Measurements from ENCODE around the gene CAPN1. TPM values are rescaled to one million over a fixed set of nuclear protein-coding genes. Genes with fewer than 3 reads are reported as not detected.

CAPN1 gene
- total RNA-seq, 2 experiments from 2014 or later = 89.9 to 111 TPM

- peak overlapping the region; percentile 98 for H3K4me2 ChIP-seq (ENCODE audit: low read length)
- H3K79me2 ChIP-seq (ENCODE audit: insufficient read depth, low read depth, low read length) = peaks cover 3% of the 10 kb centered on the region; the same call in 1 of the 2 replicates
- POLR2A ChIA-PET = interaction anchor here (0.7 to 2.2 kb wide), 4 partner anchors 47 to 79 kb away, joined by 4 to 13 read pairs (median 6); partner anchors contain the start of genes FAU and POLA2
- no TSS peak for BruUV-seq (replicated peaks)
- peak overlapping the region; percentile 56; the same call in 1 of the 2 replicates for H2AFZ ChIP-seq (ENCODE audit: low read length)
- no peak for TF ChIP-seq CTCF (conservative IDR thresholded peaks at IDR 0.05; ENCODE audit: low read length)
- no peak for TF ChIP-seq EZH2phosphoT487 (IDR thresholded peaks at IDR 0.05; ENCODE audit: borderline replicate concordance, low read depth, low read length)
- CTCF ChIA-PET (ENCODE audit: unreplicated experiment) = interaction anchor here (1.1 kb wide), 2 partner anchors 9 to 46 kb away, joined by 3 to 5 read pairs; no protein-coding TSS in a partner anchor
- peak overlapping the region; percentile 64 for H3K27ac ChIP-seq (ENCODE audit: low read depth, low read length, poor library complexity, severe bottlenecking)
- H3K36me3 ChIP-seq (ENCODE audit: insufficient read depth, low read length) = peaks cover 7% of the 10 kb centered on the region; the same call in 1 of the 2 replicates
- peaks cover 26% of the 10 kb centered on the region for H3K4me1 ChIP-seq (ENCODE audit: insufficient read depth, low read length, poor library complexity, severe bottlenecking)
- DNase-seq (ENCODE audit: low spot score) = peak; percentile 25
- no peaks in the 10 kb centered on the region for H4K20me1 ChIP-seq (ENCODE audit: insufficient read depth, low read length)
- H3K9me2 ChIP-seq (ENCODE audit: insufficient read depth, low read length) = no peaks in the 10 kb centered on the region
- no peaks in the 10 kb centered on the region for H3K9me3 ChIP-seq (ENCODE audit: low read length)
- intact Hi-C loops (cut with micrococcal nuclease; ENCODE audit: unreplicated experiment) = loop anchor here (5.0 kb wide), 1 partner anchor 170 kb away; the partner anchor contains the start of gene ARL2
- H3K4me3 ChIP-seq (ENCODE audit: low read depth, low read length, poor library complexity, severe bottlenecking) = peak overlapping the region; percentile 91
These were observed 786 bp downstream of the CAPN1 start for GRCh38 chr11:65182258-65183170.

- POLR2A ChIA-PET = interaction anchor here (0.7 to 1.8 kb wide), 3 partner anchors 52 to 155 kb away, joined by 3 to 7 read pairs (median 5); partner anchors contain the start of gene FAU
- CTCF ChIA-PET (ENCODE audit: unreplicated experiment) = interaction anchor here (1.1 kb wide), 1 partner anchor 8 kb away, joined by 3 read pairs; no protein-coding TSS in a partner anchor
These were observed 1.6 kb downstream of the CAPN1 start for GRCh38 chr11:65183201-65183891.

More at GRCh38 chr11:65183201-65183891, 1.6 kb downstream of the CAPN1 start:
- H3K27ac ChIP-seq (ENCODE audit: low read depth, low read length, poor library complexity, severe bottlenecking) = no peak overlapping the region
- no peak for DNase-seq (ENCODE audit: low spot score)
- peak overlapping the region; percentile 91 for H3K4me3 ChIP-seq (ENCODE audit: low read depth, low read length, poor library complexity, severe bottlenecking)
- intact Hi-C loops (cut with micrococcal nuclease; ENCODE audit: unreplicated experiment) = loop anchor here (5.0 kb wide), 1 partner anchor 171 kb away; the partner anchor contains the start of gene ARL2
- TF ChIP-seq CTCF (conservative IDR thresholded peaks at IDR 0.05; ENCODE audit: low read length) (no peak), EZH2phosphoT487 (IDR thresholded peaks at IDR 0.05; ENCODE audit: borderline replicate concordance, low read depth, low read length) (no peak)
- peaks cover 12% of the 10 kb centered on the region; the same call in 1 of the 2 replicates for H3K36me3 ChIP-seq (ENCODE audit: insufficient read depth, low read length)
- H3K79me2 ChIP-seq (ENCODE audit: insufficient read depth, low read depth, low read length) = peaks cover 3% of the 10 kb centered on the region; the same call in 1 of the 2 replicates
- no peaks in the 10 kb centered on the region for H4K20me1 ChIP-seq (ENCODE audit: insufficient read depth, low read length)
- H3K9me3 ChIP-seq (ENCODE audit: low read length) = no peaks in the 10 kb centered on the region
- H3K9me2 ChIP-seq (ENCODE audit: insufficient read depth, low read length) = no peaks in the 10 kb centered on the region
- BruUV-seq (replicated peaks) = no TSS peak
- H2AFZ ChIP-seq (ENCODE audit: low read length) = no peak overlapping the region
- peaks cover 26% of the 10 kb centered on the region for H3K4me1 ChIP-seq (ENCODE audit: insufficient read depth, low read length, poor library complexity, severe bottlenecking)
- peak overlapping the region; percentile 98 for H3K4me2 ChIP-seq (ENCODE audit: low read length)
